Chondrocyte (in vitro differentiated cells): ENCODE results near the gene USF2. TPM values are rescaled to one million over a fixed set of nuclear protein-coding genes. Genes with fewer than 3 reads are reported as not detected.

Source experiments
- DNase-seq: peaks from one replicate; pipeline ENCODE4 v3.0.0; 2021; ENCODE audit warnings: mixed read lengths, low spot score
- H3K27ac Mint-ChIP-seq: one replicate; pipeline ENCODE4 v1.8.0; 2021; ENCODE audit warnings: mild to moderate bottlenecking, moderate library complexity, mixed read lengths; ENCODE audit not compliant: unreplicated experiment
- H3K27me3 Mint-ChIP-seq: 2 replicates; pipeline ENCODE4 v1.8.0; 2021; ENCODE audit warnings: low read depth, mixed read lengths
- H3K36me3 Mint-ChIP-seq: 2 replicates; pipeline ENCODE4 v1.8.0; 2021; ENCODE audit warnings: low read depth, mixed read lengths
- H3K4me1 Mint-ChIP-seq: 2 replicates; pipeline ENCODE4 v1.8.0; 2021; ENCODE audit warnings: low read depth, mild to moderate bottlenecking, mixed read lengths
- H3K4me3 Mint-ChIP-seq: one replicate; pipeline ENCODE4 v1.8.0; 2021; ENCODE audit warnings: mild to moderate bottlenecking, moderate library complexity, mixed read lengths; ENCODE audit not compliant: unreplicated experiment
- H3K9me3 Mint-ChIP-seq: 2 replicates; pipeline ENCODE4 v1.8.0; 2021; ENCODE audit warnings: low read depth, mixed read lengths
- CTCF ChIP-seq: fragments of 200-600 bp; sonication (generic); IDR thresholded peaks from 2 replicates; pipeline ENCODE4 v1.5.0; 2021; ENCODE audit warnings: antibody characterized with exemption, mild to moderate bottlenecking, moderate library complexity
- total RNA-seq: library from RNA; stranded (reverse); gene quantifications from 3 replicates; pipeline ENCODE4 v1.2.1, GENCODE V29; 2021

Gene USF2
- total RNA-seq, 1 donor from 2014 or later, result 86.1 TPM

GRCh38 chr19:35276706-35277281 is 8.0 kb downstream of the USF2 start:
- H3K4me1 Mint-ChIP-seq, result no peaks in the 10 kb centered on the region
- peaks cover 34% of the 10 kb centered on the region for H3K36me3 Mint-ChIP-seq
- TF ChIP-seq CTCF, result no peak
- DNase-seq, result no peak
- H3K27me3 Mint-ChIP-seq, result no peaks in the 10 kb centered on the region
- H3K27ac Mint-ChIP-seq, result no peak overlapping the region
- H3K9me3 Mint-ChIP-seq, result no peaks in the 10 kb centered on the region
- no peak overlapping the region for H3K4me3 Mint-ChIP-seq

GRCh38 chr19:35278578-35279284 is 10.0 kb downstream of the USF2 start:
- Mint-ChIP-seq H3K9me3 (no peaks in the 10 kb centered on the region), H3K36me3 (peaks cover 28% of the 10 kb centered on the region), H3K4me1 (no peaks in the 10 kb centered on the region), H3K27me3 (peaks cover 14% of the 10 kb centered on the region), H3K27ac (no peak overlapping the region), H3K4me3 (no peak overlapping the region)
- no peak for DNase-seq
- TF ChIP-seq CTCF, result no peak

GRCh38 chr19:35279374-35279773 is 10.6 kb downstream of the USF2 start:
- Mint-ChIP-seq H3K4me3 (no peak overlapping the region), H3K4me1 (no peaks in the 10 kb centered on the region), H3K27me3 (peaks cover 16% of the 10 kb centered on the region), H3K9me3 (no peaks in the 10 kb centered on the region), H3K27ac (no peak overlapping the region), H3K36me3 (peaks cover 23% of the 10 kb centered on the region)
- no peak for DNase-seq
- no peak for TF ChIP-seq CTCF

GRCh38 chr19:35279985-35280821 is 11.4 kb downstream of the USF2 start:
- Mint-ChIP-seq H3K4me1 (no peaks in the 10 kb centered on the region), H3K9me3 (no peaks in the 10 kb centered on the region), H3K4me3 (no peak overlapping the region), H3K27ac (no peak overlapping the region), H3K27me3 (peaks cover 17% of the 10 kb centered on the region), H3K36me3 (peaks cover 21% of the 10 kb centered on the region)
- no peak for DNase-seq
- no peak for TF ChIP-seq CTCF

GRCh38 chr19:35281303-35281702 is 12.5 kb downstream of the USF2 start:
- Mint-ChIP-seq H3K9me3 (no peaks in the 10 kb centered on the region), H3K36me3 (peaks cover 15% of the 10 kb centered on the region), H3K27me3 (peaks cover 19% of the 10 kb centered on the region), H3K4me3 (no peak overlapping the region), H3K4me1 (no peaks in the 10 kb centered on the region), H3K27ac (no peak overlapping the region)
- DNase-seq, result no peak
- no peak for TF ChIP-seq CTCF
